Superior temporal gyrus (tissue), 1 donor: ENCODE data around the gene ATP2C2.
"Not testable (repeated sequence)": the region's sequence is repeated elsewhere in the genome, so short reads cannot be mapped to it uniquely, and the experiment has no call there.

Source experiments
- DNase-seq: peaks from one replicate; pipeline ENCODE4 v3.0.0-alpha.2; 2016; ENCODE audit errors: extremely low spot score

The ATP2C2 gene

GRCh38 chr16:84368308-84368996 is at the start of gene ATP2C2:
TSS of gene ATP2C2 (plus strand) at chr16:84368538. CDS start at chr16:84368616, 78 bp downstream.
- no peak for DNase-seq

GRCh38 chr16:84319146-84319760 is 49.1 kb upstream of the ATP2C2 start:
- no peak for DNase-seq

- no peak for DNase-seq
Measured at GRCh38 chr16:84320511-84320910, 47.8 kb upstream of the ATP2C2 start.

- no peak for DNase-seq
Measured at GRCh38 chr16:84321932-84322331, 46.4 kb upstream of the ATP2C2 start.

- DNase-seq: no peak
Measured at GRCh38 chr16:84322749-84323148, 45.6 kb upstream of the ATP2C2 start.

- no peak for DNase-seq
Measured at GRCh38 chr16:84323606-84324005, 44.7 kb upstream of the ATP2C2 start.

- DNase-seq: no peak
Measured at GRCh38 chr16:84324434-84325262, 43.7 kb upstream of the ATP2C2 start.

- DNase-seq: no peak
Measured at GRCh38 chr16:84326545-84326944, 41.8 kb upstream of the ATP2C2 start.

GRCh38 chr16:84327926-84328505 is 40.3 kb upstream of the ATP2C2 start:
- no peak for DNase-seq

- DNase-seq: no peak
Measured at GRCh38 chr16:84329016-84329415, 39.3 kb upstream of the ATP2C2 start.

- DNase-seq: no peak
Measured at GRCh38 chr16:84329843-84330684, 38.3 kb upstream of the ATP2C2 start.

- no peak for DNase-seq
Measured at GRCh38 chr16:84330685-84331050, 37.7 kb upstream of the ATP2C2 start.

- no peak for DNase-seq
Measured at GRCh38 chr16:84331998-84332780, 36.1 kb upstream of the ATP2C2 start.

GRCh38 chr16:84332975-84333684 is 35.2 kb upstream of the ATP2C2 start:
- DNase-seq: no peak

- no peak for DNase-seq
Measured at GRCh38 chr16:84334058-84334457, 34.3 kb upstream of the ATP2C2 start.

GRCh38 chr16:84334482-84334881 is 33.9 kb upstream of the ATP2C2 start:
- DNase-seq: no peak

GRCh38 chr16:84337236-84337635 is 31.1 kb upstream of the ATP2C2 start:
- not testable (repeated sequence) for DNase-seq

- no peak for DNase-seq
Measured at GRCh38 chr16:84339311-84339710, 29.0 kb upstream of the ATP2C2 start.

GRCh38 chr16:84339766-84340165 is 28.6 kb upstream of the ATP2C2 start:
- no peak for DNase-seq
